ENCODE results near the gene SLC1A5. TPM values are rescaled to one million over a fixed set of nuclear protein-coding genes. Genes with fewer than 3 reads are reported as not detected.
"Not testable (repeated sequence)": the region's sequence is repeated elsewhere in the genome, so short reads cannot be mapped to it uniquely, and the experiment has no call there.

The SLC1A5 gene
- total RNA-seq, 1 donor from 2014 or later, result 91.4 TPM

GRCh38 chr19:46806656-46807055 is 18.3 kb upstream of the SLC1A5 start:
- no peaks in the 10 kb centered on the region for H3K4me1 Mint-ChIP-seq (ENCODE audit: unreplicated experiment)
- H3K27me3 Mint-ChIP-seq, result no peaks in the 10 kb centered on the region
- TF ChIP-seq, protein P1, sequence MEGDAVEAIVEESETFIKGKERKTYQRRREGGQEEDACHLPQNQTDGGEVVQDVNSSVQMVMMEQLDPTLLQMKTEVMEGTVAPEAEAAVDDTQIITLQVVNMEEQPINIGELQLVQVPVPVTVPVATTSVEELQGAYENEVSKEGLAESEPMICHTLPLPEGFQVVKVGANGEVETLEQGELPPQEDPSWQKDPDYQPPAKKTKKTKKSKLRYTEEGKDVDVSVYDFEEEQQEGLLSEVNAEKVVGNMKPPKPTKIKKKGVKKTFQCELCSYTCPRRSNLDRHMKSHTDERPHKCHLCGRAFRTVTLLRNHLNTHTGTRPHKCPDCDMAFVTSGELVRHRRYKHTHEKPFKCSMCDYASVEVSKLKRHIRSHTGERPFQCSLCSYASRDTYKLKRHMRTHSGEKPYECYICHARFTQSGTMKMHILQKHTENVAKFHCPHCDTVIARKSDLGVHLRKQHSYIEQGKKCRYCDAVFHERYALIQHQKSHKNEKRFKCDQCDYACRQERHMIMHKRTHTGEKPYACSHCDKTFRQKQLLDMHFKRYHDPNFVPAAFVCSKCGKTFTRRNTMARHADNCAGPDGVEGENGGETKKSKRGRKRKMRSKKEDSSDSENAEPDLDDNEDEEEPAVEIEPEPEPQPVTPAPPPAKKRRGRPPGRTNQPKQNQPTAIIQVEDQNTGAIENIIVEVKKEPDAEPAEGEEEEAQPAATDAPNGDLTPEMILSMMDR (conservative IDR thresholded peaks at IDR 0.05), result no peak
- H3K4me3 Mint-ChIP-seq, result no peak overlapping the region
- H3K9me3 Mint-ChIP-seq, result no peaks in the 10 kb centered on the region
- H3K27ac Mint-ChIP-seq, result no peak overlapping the region
- no peaks in the 10 kb centered on the region for H3K36me3 Mint-ChIP-seq
- no peak for DNase-seq (ENCODE audit: extremely low spot score, unreplicated experiment)

- not testable (repeated sequence) for H3K9me3 Mint-ChIP-seq; DNase-seq (ENCODE audit: extremely low spot score, unreplicated experiment); H3K36me3 Mint-ChIP-seq; H3K4me3 Mint-ChIP-seq; H3K27me3 Mint-ChIP-seq; H3K27ac Mint-ChIP-seq; H3K4me1 Mint-ChIP-seq (ENCODE audit: unreplicated experiment)
Observed at GRCh38 chr19:46804432-46804831, 16.0 kb upstream of the SLC1A5 start.

DNA sequence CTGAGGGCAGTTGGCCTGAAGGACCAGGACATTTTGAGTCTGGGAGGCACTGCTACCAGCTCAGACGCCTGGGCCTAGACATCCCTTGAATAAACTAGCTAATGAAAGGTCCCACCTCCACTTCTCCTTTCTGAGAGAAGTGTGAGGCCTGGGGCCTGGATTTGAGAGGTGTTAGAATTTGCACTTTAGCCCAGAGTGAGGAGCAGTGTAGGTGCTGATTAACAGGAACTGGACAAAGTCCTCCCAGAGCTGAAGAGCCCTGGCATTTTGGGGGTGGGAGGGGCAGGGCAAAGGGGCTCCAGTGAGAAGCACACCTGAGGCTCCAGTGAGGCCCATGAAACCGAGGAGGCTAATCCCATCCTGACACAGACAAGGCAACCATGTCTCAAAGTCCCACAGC is 15.2 kb upstream of the SLC1A5 start:
- TF ChIP-seq, protein P1 (conservative IDR thresholded peaks at IDR 0.05), result no peak
- no peak for DNase-seq (ENCODE audit: extremely low spot score, unreplicated experiment)
- Mint-ChIP-seq H3K9me3 (no peaks in the 10 kb centered on the region), H3K36me3 (no peaks in the 10 kb centered on the region), H3K27ac (no peak overlapping the region), H3K4me1 (ENCODE audit: unreplicated experiment) (no peaks in the 10 kb centered on the region), H3K27me3 (no peaks in the 10 kb centered on the region), H3K4me3 (no peak overlapping the region)

DNA sequence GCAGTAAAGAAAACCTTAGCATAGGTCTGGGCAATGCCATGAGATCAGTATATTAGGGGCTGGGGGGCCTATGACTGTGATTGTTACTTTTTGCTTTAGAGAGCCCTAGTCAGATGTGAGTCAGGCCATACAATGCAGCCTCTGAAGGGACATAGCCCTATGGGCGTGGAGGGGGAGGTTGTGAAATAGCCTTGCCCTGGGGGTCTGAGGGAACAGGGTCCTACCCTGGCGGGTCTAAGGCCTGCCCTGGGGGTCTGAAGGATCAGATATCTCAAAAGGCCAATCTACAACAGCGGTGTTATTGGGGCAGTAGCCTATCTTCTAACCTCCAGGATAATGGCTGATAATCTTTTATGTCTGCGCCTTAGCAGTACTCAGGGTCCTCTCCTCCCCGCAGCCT is 13.8 kb upstream of the SLC1A5 start:
- Mint-ChIP-seq H3K27me3 (no peaks in the 10 kb centered on the region), H3K4me1 (ENCODE audit: unreplicated experiment) (no peaks in the 10 kb centered on the region), H3K9me3 (no peaks in the 10 kb centered on the region), H3K27ac (no peak overlapping the region), H3K36me3 (no peaks in the 10 kb centered on the region), H3K4me3 (no peak overlapping the region)
- TF ChIP-seq, protein P1 (conservative IDR thresholded peaks at IDR 0.05), result no peak
- DNase-seq (ENCODE audit: extremely low spot score, unreplicated experiment), result no peak

- no peak overlapping the region for H3K4me3 Mint-ChIP-seq
- H3K27me3 Mint-ChIP-seq, result no peaks in the 10 kb centered on the region
- no peak overlapping the region for H3K27ac Mint-ChIP-seq
- H3K36me3 Mint-ChIP-seq, result no peaks in the 10 kb centered on the region
- H3K9me3 Mint-ChIP-seq, result no peaks in the 10 kb centered on the region
- TF ChIP-seq, protein P1 (conservative IDR thresholded peaks at IDR 0.05), result no peak
- H3K4me1 Mint-ChIP-seq (ENCODE audit: unreplicated experiment), result no peaks in the 10 kb centered on the region
- DNase-seq (ENCODE audit: extremely low spot score, unreplicated experiment), result no peak
Observed at GRCh38 chr19:46798713-46799112, 10.3 kb upstream of the SLC1A5 start.

DNA sequence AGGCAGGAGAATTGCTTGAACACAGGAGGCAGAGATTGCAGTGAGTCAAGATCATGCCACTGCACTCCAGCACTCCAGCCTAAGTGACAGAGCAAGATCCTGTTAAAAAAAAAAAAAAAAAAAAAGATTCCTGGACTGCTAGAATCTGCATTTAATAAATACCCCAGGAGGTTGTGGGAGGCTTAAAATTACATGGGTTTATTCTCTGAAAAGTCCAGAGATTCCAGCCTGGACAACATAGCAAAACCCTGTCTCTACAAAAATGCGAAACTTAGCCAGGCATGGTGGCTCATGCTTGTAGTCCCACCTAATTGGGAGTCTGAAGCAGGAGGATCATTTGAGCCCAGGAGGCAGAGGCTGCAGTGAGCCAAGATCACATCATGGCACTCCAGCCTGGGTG is 9.5 kb upstream of the SLC1A5 start:
- TF ChIP-seq, protein P1 (conservative IDR thresholded peaks at IDR 0.05), result no peak
- H3K4me3 Mint-ChIP-seq, result no peak overlapping the region
- H3K9me3 Mint-ChIP-seq, result no peaks in the 10 kb centered on the region

More for the DNA sequence above, 9.5 kb upstream of the SLC1A5 start:
- H3K27ac Mint-ChIP-seq, result no peak overlapping the region
- DNase-seq (ENCODE audit: extremely low spot score, unreplicated experiment), result no peak
- no peaks in the 10 kb centered on the region for H3K4me1 Mint-ChIP-seq (ENCODE audit: unreplicated experiment)
- H3K36me3 Mint-ChIP-seq, result no peaks in the 10 kb centered on the region
- H3K27me3 Mint-ChIP-seq, result no peaks in the 10 kb centered on the region
